Measurements from ENCODE around the gene INTS4. TPM values are rescaled to one million over a fixed set of nuclear protein-coding genes. Genes with fewer than 3 reads are reported as not detected.

The INTS4 gene
- total and polyA plus RNA-seq, 2 of the 8 experiments (the other 6 are each of a cell fraction or from before 2014, with no cell fraction given), result 27.0 to 31.3 TPM

DNA sequence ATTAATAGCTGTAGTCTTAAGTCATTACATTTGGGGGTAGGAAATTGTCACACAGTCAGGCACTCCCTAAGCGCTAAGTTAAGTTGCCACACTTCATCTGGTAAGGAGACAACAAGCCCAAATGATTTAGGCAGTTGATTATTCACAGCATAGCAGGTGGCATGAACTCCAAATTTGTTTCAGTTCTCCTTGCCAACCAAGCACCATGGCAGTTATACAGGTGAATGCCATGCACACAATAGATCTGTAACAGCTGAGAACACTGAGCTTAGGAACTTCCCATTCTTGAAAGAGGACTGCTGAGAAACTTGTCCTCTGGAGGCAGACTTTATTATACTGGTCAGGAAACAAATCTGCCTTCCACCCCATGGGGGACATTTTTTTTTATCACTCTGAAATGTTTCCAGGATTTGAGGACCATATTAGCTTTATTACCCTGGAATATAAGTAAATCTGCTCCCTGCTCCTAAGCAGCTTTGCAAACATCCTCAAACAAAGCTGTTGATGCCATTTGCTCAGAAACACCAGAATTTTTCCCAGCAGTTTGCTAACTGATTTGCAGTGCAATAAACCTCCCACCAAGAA, 5.1 kb upstream of the INTS4 start (continued):
- TF ChIP-seq, protein P1, sequence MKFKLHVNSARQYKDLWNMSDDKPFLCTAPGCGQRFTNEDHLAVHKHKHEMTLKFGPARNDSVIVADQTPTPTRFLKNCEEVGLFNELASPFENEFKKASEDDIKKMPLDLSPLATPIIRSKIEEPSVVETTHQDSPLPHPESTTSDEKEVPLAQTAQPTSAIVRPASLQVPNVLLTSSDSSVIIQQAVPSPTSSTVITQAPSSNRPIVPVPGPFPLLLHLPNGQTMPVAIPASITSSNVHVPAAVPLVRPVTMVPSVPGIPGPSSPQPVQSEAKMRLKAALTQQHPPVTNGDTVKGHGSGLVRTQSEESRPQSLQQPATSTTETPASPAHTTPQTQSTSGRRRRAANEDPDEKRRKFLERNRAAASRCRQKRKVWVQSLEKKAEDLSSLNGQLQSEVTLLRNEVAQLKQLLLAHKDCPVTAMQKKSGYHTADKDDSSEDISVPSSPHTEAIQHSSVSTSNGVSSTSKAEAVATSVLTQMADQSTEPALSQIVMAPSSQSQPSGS (IDR thresholded peaks at IDR 0.05; ENCODE audit: low read length), result no peak
- no peak for TF ChIP-seq MAFK (IDR thresholded peaks at IDR 0.05; ENCODE audit: low read depth, low read length)
- TF ChIP-seq ZNF274 (IDR thresholded peaks at IDR 0.05; ENCODE audit: borderline replicate concordance, extremely low read depth, low read length), result no peak
- TF ChIP-seq CTBP2 (IDR thresholded peaks at IDR 0.05; ENCODE audit: borderline replicate concordance, insufficient read depth, insufficient read length, low read length), result no peak
- TF ChIP-seq SUZ12 (IDR thresholded peaks at IDR 0.05; ENCODE audit: low read length), result no peak
- no peak for TF ChIP-seq RFX5 (IDR thresholded peaks at IDR 0.05; ENCODE audit: borderline replicate concordance, low read depth, low read length)
- TF ChIP-seq BCL11A (IDR thresholded peaks at IDR 0.05; ENCODE audit: low read depth in 2 of 2, low read length in 2 of 2), result no peak
